GM12875 (cell line): Measurements from ENCODE around the gene KANK4.

Experiments
- H3K4me3 ChIP-seq: one replicate; pipeline ENCODE4 v1.5.1; 2011; ENCODE audit warnings: low read depth, low read length, control low read depth
- CTCF ChIP-seq: IDR thresholded peaks from 2 replicates; pipeline ENCODE4 v1.5.1; 2011; ENCODE audit warnings: low read depth, mild to moderate bottlenecking, control low read depth, inconsistent platforms, low read length, moderate library complexity, borderline replicate concordance; ENCODE audit not compliant: insufficient read depth

Gene KANK4

DNA sequence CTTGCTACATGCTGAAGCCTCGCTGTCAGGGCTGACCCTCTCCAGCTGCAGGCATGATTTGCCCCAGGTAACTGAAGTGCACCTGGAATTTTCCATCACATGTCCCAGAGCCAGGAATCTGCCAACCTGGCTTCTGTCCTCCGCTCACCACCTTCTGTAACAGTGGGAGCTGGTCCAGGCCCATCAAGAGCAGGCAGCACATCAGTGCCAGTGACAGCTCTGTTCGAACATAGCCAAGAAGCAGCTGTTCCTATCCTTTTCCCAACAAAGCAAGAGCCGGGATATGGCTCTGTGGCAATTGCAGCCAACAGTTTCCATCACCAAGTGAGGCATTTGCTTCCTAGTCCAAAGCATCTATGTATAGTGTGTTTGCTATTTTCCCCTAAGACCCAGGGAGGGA, 42.2 kb upstream of the KANK4 start:
- H3K4me3 ChIP-seq: no peak overlapping the region
- TF ChIP-seq CTCF: no peak

DNA sequence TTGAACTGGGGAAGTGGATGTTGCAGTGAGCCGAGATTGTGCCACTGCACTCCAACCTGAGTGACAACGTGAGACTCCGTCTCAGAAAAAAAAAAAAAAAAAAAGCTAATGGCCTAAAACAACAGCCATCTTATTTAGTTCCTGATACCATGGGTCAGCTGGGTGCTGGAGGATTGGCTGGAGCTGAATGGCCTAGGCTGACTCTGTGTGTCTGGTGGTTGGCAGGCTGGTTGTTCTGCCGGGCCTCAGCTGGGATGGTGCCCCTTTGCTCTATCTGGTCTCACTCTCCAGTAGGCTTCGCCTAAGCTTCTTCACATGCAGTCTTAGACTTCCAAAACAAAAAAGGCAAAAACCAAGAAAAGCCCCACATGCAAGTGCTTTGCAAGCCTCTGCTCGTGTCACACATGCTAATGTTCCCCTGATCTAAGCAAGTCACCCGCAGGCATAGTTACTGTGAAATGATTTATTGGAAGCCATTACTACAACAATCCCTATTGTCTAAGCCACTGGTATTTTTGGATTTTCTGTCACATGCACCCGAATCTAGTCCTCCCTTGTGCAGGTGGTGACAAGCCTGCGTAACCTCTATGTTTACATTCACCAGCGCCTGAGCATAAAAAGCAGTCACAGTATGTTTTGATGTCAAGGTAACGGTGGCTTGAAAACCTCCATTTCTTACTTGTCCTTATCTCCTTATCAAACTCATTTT, 39.6 kb upstream of the KANK4 start:
- H3K4me3 ChIP-seq: no peak overlapping the region
- TF ChIP-seq CTCF: no peak

DNA sequence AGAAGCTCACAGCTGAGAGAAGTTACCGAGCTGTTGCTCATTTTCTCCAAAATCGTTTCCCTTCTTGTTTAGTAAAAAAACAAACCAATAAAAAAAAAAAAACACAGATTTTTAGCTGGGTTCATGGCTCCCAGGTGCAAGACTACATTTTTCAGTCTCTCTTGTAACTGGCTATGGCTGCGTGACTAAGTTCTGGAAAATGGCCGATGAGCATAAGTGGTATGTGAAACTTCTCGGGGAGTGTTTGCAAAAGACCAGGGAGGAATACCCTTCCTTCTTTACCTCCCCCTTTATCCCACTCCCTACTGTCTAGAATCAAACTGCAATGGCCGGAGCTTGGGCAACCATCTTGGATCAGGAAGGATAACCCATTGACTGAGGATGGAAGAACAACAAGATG, 38.7 kb upstream of the KANK4 start:
- no peak overlapping the region for H3K4me3 ChIP-seq
- no peak for TF ChIP-seq CTCF

GRCh38 chr1:62356257-62356835, 37.1 kb upstream of the KANK4 start:
- no peak for TF ChIP-seq CTCF
- H3K4me3 ChIP-seq: no peak overlapping the region

- TF ChIP-seq CTCF: no peak
- H3K4me3 ChIP-seq: no peak overlapping the region
These were observed 35.9 kb upstream of the KANK4 start for GRCh38 chr1:62355095-62355494.

- H3K4me3 ChIP-seq: no peak overlapping the region
- TF ChIP-seq CTCF: no peak
These were observed 34.6 kb upstream of the KANK4 start for GRCh38 chr1:62353853-62354252.

DNA sequence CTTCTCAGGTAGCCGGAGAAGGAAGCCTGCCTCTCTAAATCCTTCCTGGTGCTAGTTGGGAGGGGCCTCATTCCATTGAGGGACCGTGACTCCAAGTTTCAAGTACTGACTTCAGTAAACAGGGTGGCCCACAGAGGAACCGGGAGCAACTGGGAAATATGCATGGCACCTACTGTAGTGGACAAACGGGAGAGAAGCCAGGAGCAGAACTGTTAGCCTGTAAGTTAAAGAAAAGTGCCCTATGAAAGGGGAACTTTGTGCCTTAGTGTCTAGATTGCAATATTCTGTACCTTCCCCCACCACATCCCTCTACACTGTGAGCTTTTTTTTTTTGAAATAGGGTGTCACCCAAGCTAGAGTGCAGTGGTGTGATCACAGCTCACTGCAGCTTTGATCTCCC, 33.2 kb upstream of the KANK4 start:
- no peak for TF ChIP-seq CTCF
- no peak overlapping the region for H3K4me3 ChIP-seq
